WTC11 (cell line): Measurements from ENCODE around the gene EXOC4. TPM values are rescaled to one million over a fixed set of nuclear protein-coding genes. Genes with fewer than 3 reads are reported as not detected.

ENCODE experiments used
- ATAC-seq: fragments of 200-7000 bp; cut with Tn5 transposase; 2 replicates; pipeline ENCODE4 v1.10.0; 2021; ENCODE audit warnings: mild to moderate bottlenecking, moderate library complexity
- CTCF ChIA-PET: fragments of 300-600 bp; sonication (Branson Sonifier 250); formaldehyde crosslinking; loops from one replicate; lab custom pipeline; 2021; ENCODE audit warnings: antibody characterized with exemption; lab: Charles Lee
- POLR2A ChIA-PET: fragments of 350-600 bp; sonication (Branson Sonifier 250); formaldehyde crosslinking; loops from one replicate; lab custom pipeline; 2021; ENCODE audit warnings: antibody characterized with exemption; lab: Charles Lee
- DNase-seq: peaks from one replicate; pipeline ENCODE4 v3.0.0; 2021; ENCODE audit warnings: low spot score
- H3K27ac Mint-ChIP-seq: 2 replicates; pipeline ENCODE4 v1.8.0; 2021; ENCODE audit warnings: mixed read lengths
- H3K27me3 Mint-ChIP-seq: 2 replicates; pipeline ENCODE4 v1.8.0; 2021; ENCODE audit warnings: low read depth, mild to moderate bottlenecking, moderate library complexity, mixed read lengths
- H3K36me3 Mint-ChIP-seq: 2 replicates; pipeline ENCODE4 v1.8.0; 2021; ENCODE audit warnings: mixed read lengths
- H3K4me1 Mint-ChIP-seq: 2 replicates; pipeline ENCODE4 v1.8.0; 2022; ENCODE audit warnings: mixed read lengths
- H3K4me3 Mint-ChIP-seq: 2 replicates; pipeline ENCODE4 v1.8.0; 2021; ENCODE audit warnings: mild to moderate bottlenecking, moderate library complexity, mixed read lengths
- H3K9me3 Mint-ChIP-seq: 2 replicates; pipeline ENCODE4 v1.8.0; 2021; ENCODE audit warnings: mixed read lengths
- ATF1 ChIP-seq: sonication (generic); formaldehyde crosslinking; IDR thresholded peaks from 2 replicates; pipeline ENCODE4 v1.8.1; 2023; ENCODE audit warnings: mild to moderate bottlenecking, moderate library complexity, missing genetic modification reagents
- CBFB ChIP-seq: sonication (generic); formaldehyde crosslinking; IDR thresholded peaks from 2 replicates; pipeline ENCODE4 v1.8.1; 2022; ENCODE audit warnings: mild to moderate bottlenecking, low read depth, missing genetic modification reagents
- CREM ChIP-seq: sonication (generic); formaldehyde crosslinking; IDR thresholded peaks from 2 replicates; pipeline ENCODE4 v1.8.1; 2022; ENCODE audit warnings: mild to moderate bottlenecking, missing genetic modification reagents, moderate library complexity
- ELF4 ChIP-seq: sonication (generic); formaldehyde crosslinking; IDR thresholded peaks from 2 replicates; pipeline ENCODE4 v1.8.1; 2022; ENCODE audit warnings: low read depth, mild to moderate bottlenecking, moderate library complexity, missing genetic modification reagents
- ESRRA ChIP-seq: sonication (generic); formaldehyde crosslinking; IDR thresholded peaks from 2 replicates; pipeline ENCODE4 v1.8.1; 2022; ENCODE audit warnings: mild to moderate bottlenecking, missing genetic modification reagents, borderline replicate concordance
- GABPB1 ChIP-seq: sonication (generic); formaldehyde crosslinking; IDR thresholded peaks from 2 replicates; pipeline ENCODE4 v1.8.1; 2023; ENCODE audit warnings: mild to moderate bottlenecking, missing genetic modification reagents
- GRHL2 ChIP-seq: fragments of 250-450 bp; sonication (Bioruptor Pico); IDR thresholded peaks from 2 replicates; pipeline ENCODE4 v1.8.0; 2022; ENCODE audit warnings: mild to moderate bottlenecking, moderate library complexity; ENCODE audit not compliant: insufficient replicate concordance, severe bottlenecking
- GTF2I ChIP-seq: fragments of 250-450 bp; sonication (Bioruptor Pico); conservative IDR thresholded peaks from 2 replicates; pipeline ENCODE4 v1.4.0; 2021; ENCODE audit warnings: mild to moderate bottlenecking
- HMGA2 ChIP-seq: fragments of 250-450 bp; sonication (Bioruptor Pico); IDR thresholded peaks from 2 replicates; pipeline ENCODE4 v1.4.0; 2021; ENCODE audit warnings: mild to moderate bottlenecking, moderate library complexity
- NFATC4 ChIP-seq: fragments of 250-450 bp; sonication (Bioruptor Pico); IDR thresholded peaks from 2 replicates; pipeline ENCODE4 v1.9.0; 2021; ENCODE audit warnings: mild to moderate bottlenecking
- NFE2L1 ChIP-seq: sonication (generic); formaldehyde crosslinking; IDR thresholded peaks from 2 replicates; pipeline ENCODE4 v1.8.1; 2023; ENCODE audit warnings: missing genetic modification reagents
- NR2C2 ChIP-seq: sonication (generic); formaldehyde crosslinking; IDR thresholded peaks from 2 replicates; pipeline ENCODE4 v1.8.0; 2022; ENCODE audit warnings: mild to moderate bottlenecking, missing genetic modification reagents
- NR3C1 ChIP-seq: sonication (generic); formaldehyde crosslinking; conservative IDR thresholded peaks from 2 replicates; pipeline ENCODE4 v1.8.1; 2023; ENCODE audit warnings: low read depth, mild to moderate bottlenecking, missing genetic modification reagents
- RORB ChIP-seq: fragments of 250-450 bp; sonication (Bioruptor Pico); IDR thresholded peaks from 2 replicates; pipeline ENCODE4 v1.9.0; 2021; ENCODE audit warnings: mild to moderate bottlenecking
- SOX15 ChIP-seq: fragments of 250-450 bp; sonication (Bioruptor Pico); IDR thresholded peaks from 2 replicates; pipeline ENCODE4 v1.9.0; 2021; ENCODE audit warnings: mild to moderate bottlenecking
- STAT6 ChIP-seq: sonication (generic); formaldehyde crosslinking; conservative IDR thresholded peaks from 2 replicates; pipeline ENCODE4 v1.8.1; 2023; ENCODE audit warnings: mild to moderate bottlenecking, low read depth, missing genetic modification reagents, moderate library complexity
- ZNF317 ChIP-seq: sonication (generic); formaldehyde crosslinking; IDR thresholded peaks from 2 replicates; pipeline ENCODE4 v1.8.1; 2023; ENCODE audit warnings: low read depth, mild to moderate bottlenecking, moderate library complexity, missing genetic modification reagents, borderline replicate concordance
- ZNF423 ChIP-seq: fragments of 250-450 bp; sonication (Bioruptor Pico); IDR thresholded peaks from 2 replicates; pipeline ENCODE4 v2.1.2; 2022; ENCODE audit warnings: mild to moderate bottlenecking, moderate library complexity
- ZSCAN18 ChIP-seq: fragments of 250-450 bp; sonication (Bioruptor Pico); IDR thresholded peaks from 2 replicates; pipeline ENCODE4 v2.1.2; 2022; ENCODE audit warnings: mild to moderate bottlenecking, moderate library complexity
- total RNA-seq: library from RNA; stranded (reverse); gene quantifications from 3 replicates; pipeline ENCODE4 v1.2.3, GENCODE V29; 2021
- TF ChIP-seq, protein P1 (sequence below): sonication (generic); formaldehyde crosslinking; IDR thresholded peaks from 2 replicates; pipeline ENCODE4 v1.8.0; 2022; ENCODE audit warnings: missing genetic modification reagents
- TF ChIP-seq, protein P2 (sequence below): sonication (generic); formaldehyde crosslinking; IDR thresholded peaks from 2 replicates; pipeline ENCODE4 v1.8.1; 2023; ENCODE audit warnings: mild to moderate bottlenecking, missing genetic modification reagents
- TF ChIP-seq, protein P3 (sequence below): fragments of 250-450 bp; sonication (Bioruptor Pico); IDR thresholded peaks from 2 replicates; pipeline ENCODE4 v1.9.0; 2021; ENCODE audit warnings: mild to moderate bottlenecking

Gene EXOC4
- total RNA-seq, 1 experiment from 2014 or later, result 62.0 TPM

GRCh38 chr7:133554330-133554729, 301.5 kb downstream of the EXOC4 start:
- CTCF ChIA-PET, result no interaction called here
- no peak for ATAC-seq

GRCh38 chr7:133556048-133556447, 303.2 kb downstream of the EXOC4 start:
- Mint-ChIP-seq H3K36me3 (no peaks in the 10 kb centered on the region), H3K9me3 (no peaks in the 10 kb centered on the region)
- CTCF ChIA-PET, result interaction anchor here (0.6 kb wide), 1 partner anchor 53 kb away, joined by 3 read pairs; no protein-coding TSS in a partner anchor
- no peak for TF ChIP-seq NR2C2
- TF ChIP-seq GTF2I (CRISPR knock-in tag), result no peak
- TF ChIP-seq RORB (CRISPR knock-in tag), result no peak
- no peak for TF ChIP-seq GABPB1
- TF ChIP-seq ELF4, result no peak
- no peak for TF ChIP-seq HMGA2 (CRISPR knock-in tag)
- no peak for TF ChIP-seq NFE2L1 (CRISPR knock-in tag)
- no peak for TF ChIP-seq STAT6
- no peak for TF ChIP-seq ZNF423 (CRISPR knock-in tag)

More at GRCh38 chr7:133554330-133554729, 301.5 kb downstream of the EXOC4 start:
- Mint-ChIP-seq H3K9me3 (no peaks in the 10 kb centered on the region), H3K27me3 (no peaks in the 10 kb centered on the region), H3K4me1 (peaks cover 18% of the 10 kb centered on the region), H3K27ac (no peak overlapping the region), H3K36me3 (no peaks in the 10 kb centered on the region), H3K4me3 (no peak overlapping the region)
- TF ChIP-seq ATF1 (CRISPR knock-in tag) (no peak), ZSCAN18 (CRISPR knock-in tag) (no peak), NFATC4 (CRISPR knock-in tag) (no peak), ESRRA (CRISPR knock-in tag) (no peak), GRHL2 (no peak), SOX15 (CRISPR knock-in tag) (no peak), ZNF317 (CRISPR knock-in tag) (no peak), CREM (CRISPR knock-in tag) (no peak), CBFB (CRISPR knock-in tag) (no peak), NR3C1 (CRISPR knock-in tag) (no peak)
- TF ChIP-seq, protein P1, sequence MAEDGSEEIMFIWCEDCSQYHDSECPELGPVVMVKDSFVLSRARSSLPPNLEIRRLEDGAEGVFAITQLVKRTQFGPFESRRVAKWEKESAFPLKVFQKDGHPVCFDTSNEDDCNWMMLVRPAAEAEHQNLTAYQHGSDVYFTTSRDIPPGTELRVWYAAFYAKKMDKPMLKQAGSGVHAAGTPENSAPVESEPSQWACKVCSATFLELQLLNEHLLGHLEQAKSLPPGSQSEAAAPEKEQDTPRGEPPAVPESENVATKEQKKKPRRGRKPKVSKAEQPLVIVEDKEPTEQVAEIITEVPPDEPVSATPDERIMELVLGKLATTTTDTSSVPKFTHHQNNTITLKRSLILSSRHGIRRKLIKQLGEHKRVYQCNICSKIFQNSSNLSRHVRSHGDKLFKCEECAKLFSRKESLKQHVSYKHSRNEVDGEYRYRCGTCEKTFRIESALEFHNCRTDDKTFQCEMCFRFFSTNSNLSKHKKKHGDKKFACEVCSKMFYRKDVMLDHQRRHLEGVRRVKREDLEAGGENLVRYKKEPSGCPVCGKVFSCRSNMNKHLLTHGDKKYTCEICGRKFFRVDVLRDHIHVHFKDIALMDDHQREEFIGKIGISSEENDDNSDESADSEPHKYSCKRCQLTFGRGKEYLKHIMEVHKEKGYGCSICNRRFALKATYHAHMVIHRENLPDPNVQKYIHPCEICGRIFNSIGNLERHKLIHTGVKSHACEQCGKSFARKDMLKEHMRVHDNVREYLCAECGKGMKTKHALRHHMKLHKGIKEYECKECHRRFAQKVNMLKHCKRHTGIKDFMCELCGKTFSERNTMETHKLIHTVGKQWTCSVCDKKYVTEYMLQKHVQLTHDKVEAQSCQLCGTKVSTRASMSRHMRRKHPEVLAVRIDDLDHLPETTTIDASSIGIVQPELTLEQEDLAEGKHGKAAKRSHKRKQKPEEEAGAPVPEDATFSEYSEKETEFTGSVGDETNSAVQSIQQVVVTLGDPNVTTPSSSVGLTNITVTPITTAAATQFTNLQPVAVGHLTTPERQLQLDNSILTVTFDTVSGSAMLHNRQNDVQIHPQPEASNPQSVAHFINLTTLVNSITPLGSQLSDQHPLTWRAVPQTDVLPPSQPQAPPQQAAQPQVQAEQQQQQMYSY (CRISPR knock-in tag), result no peak
- TF ChIP-seq, protein P2, sequence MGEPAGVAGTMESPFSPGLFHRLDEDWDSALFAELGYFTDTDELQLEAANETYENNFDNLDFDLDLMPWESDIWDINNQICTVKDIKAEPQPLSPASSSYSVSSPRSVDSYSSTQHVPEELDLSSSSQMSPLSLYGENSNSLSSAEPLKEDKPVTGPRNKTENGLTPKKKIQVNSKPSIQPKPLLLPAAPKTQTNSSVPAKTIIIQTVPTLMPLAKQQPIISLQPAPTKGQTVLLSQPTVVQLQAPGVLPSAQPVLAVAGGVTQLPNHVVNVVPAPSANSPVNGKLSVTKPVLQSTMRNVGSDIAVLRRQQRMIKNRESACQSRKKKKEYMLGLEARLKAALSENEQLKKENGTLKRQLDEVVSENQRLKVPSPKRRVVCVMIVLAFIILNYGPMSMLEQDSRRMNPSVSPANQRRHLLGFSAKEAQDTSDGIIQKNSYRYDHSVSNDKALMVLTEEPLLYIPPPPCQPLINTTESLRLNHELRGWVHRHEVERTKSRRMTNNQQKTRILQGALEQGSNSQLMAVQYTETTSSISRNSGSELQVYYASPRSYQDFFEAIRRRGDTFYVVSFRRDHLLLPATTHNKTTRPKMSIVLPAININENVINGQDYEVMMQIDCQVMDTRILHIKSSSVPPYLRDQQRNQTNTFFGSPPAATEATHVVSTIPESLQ (CRISPR knock-in tag), result no peak
- TF ChIP-seq, protein P3, sequence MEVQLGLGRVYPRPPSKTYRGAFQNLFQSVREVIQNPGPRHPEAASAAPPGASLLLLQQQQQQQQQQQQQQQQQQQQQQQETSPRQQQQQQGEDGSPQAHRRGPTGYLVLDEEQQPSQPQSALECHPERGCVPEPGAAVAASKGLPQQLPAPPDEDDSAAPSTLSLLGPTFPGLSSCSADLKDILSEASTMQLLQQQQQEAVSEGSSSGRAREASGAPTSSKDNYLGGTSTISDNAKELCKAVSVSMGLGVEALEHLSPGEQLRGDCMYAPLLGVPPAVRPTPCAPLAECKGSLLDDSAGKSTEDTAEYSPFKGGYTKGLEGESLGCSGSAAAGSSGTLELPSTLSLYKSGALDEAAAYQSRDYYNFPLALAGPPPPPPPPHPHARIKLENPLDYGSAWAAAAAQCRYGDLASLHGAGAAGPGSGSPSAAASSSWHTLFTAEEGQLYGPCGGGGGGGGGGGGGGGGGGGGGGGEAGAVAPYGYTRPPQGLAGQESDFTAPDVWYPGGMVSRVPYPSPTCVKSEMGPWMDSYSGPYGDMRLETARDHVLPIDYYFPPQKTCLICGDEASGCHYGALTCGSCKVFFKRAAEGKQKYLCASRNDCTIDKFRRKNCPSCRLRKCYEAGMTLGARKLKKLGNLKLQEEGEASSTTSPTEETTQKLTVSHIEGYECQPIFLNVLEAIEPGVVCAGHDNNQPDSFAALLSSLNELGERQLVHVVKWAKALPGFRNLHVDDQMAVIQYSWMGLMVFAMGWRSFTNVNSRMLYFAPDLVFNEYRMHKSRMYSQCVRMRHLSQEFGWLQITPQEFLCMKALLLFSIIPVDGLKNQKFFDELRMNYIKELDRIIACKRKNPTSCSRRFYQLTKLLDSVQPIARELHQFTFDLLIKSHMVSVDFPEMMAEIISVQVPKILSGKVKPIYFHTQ (CRISPR knock-in tag), result no peak
- DNase-seq, result no peak
- POLR2A ChIA-PET, result no interaction called here

More at GRCh38 chr7:133556048-133556447, 303.2 kb downstream of the EXOC4 start:
- Mint-ChIP-seq H3K27me3 (no peaks in the 10 kb centered on the region), H3K27ac (no peak overlapping the region), H3K4me1 (peaks cover 18% of the 10 kb centered on the region), H3K4me3 (no peak overlapping the region)
- DNase-seq, result no peak
- ATAC-seq, result no peak
- POLR2A ChIA-PET, result no interaction called here
